Measurements from ENCODE around the gene PTPRCAP.

DNA sequence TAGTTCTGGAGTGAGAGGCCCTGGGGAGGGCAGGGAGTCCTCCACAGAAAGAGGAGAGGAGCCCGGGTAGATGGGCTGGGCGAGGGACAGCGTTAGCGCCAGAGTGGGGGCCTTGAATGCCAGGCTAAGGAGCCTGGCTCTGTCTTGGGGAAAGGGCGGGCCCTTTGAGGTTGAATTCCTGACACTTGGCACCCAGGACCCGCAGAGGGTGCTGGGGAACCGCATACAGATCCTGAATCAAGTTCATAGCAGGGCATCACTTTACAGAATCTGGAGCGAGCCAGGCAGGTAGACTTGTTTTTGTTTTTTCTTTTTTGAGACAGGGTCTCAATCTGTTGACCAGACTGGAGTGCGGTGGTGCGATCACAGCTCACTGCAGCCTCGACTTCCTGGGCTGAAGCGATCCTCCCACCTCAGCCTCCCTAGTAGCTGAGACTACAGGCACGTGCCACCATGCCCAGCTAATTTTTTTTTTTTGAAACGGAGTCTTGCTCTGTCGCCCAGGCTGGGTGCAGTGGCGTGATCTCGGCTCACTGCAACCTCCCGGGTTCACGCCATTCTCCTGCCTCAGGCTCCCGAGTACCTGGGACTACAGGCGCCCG, 16.0 kb downstream of the PTPRCAP start:
- TF ChIP-seq POLR2A (IDR thresholded peaks at IDR 0.05; ENCODE audit: extremely low read depth, insufficient read length) (no peak), CTCF (IDR thresholded peaks at IDR 0.05; ENCODE audit: low read depth, low read length) (no peak)
- TF ChIP-seq, protein P1, sequence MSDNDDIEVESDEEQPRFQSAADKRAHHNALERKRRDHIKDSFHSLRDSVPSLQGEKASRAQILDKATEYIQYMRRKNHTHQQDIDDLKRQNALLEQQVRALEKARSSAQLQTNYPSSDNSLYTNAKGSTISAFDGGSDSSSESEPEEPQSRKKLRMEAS (IDR thresholded peaks at IDR 0.05; ENCODE audit: low read depth, low read length), result no peak

All from NB4 (cell line).